Measurements from ENCODE around the gene PORCN. TPM values are rescaled to one million over a fixed set of nuclear protein-coding genes. Genes with fewer than 3 reads are reported as not detected.

PORCN gene
- total and polyA plus RNA-seq, 9 donors = 7.6 to 13.9 (median 9.9) TPM

- no peak overlapping the region for H3K27ac ChIP-seq
- H3K27me3 ChIP-seq = no peaks in the 10 kb centered on the region
- TF ChIP-seq CTCF (IDR thresholded peaks at IDR 0.05) (no peak), POLR2A (IDR thresholded peaks at IDR 0.05) (no peak), EP300 (IDR thresholded peaks at IDR 0.05) (no peak)
- H3K4me3 ChIP-seq = no peak overlapping the region
- H3K36me3 ChIP-seq = no peaks in the 10 kb centered on the region
- intact Hi-C loops (cut with DNase I) = no loop called here
- WGBS, 3 donors = 57 to 61% (median 58%) methylated on average over 7 of the region's 7 CpGs
- no peaks in the 10 kb centered on the region for H3K9me3 ChIP-seq
- DNase-seq = no peak
- H3K4me1 ChIP-seq (ENCODE audit: insufficient read depth) = no peaks in the 10 kb centered on the region
Observed at GRCh38 chrX:48482526-48482925, 26.3 kb upstream of the PORCN start.

- Histone ChIP-seq H3K4me3 (no peak overlapping the region), H3K27me3 (no peaks in the 10 kb centered on the region), H3K27ac (no peak overlapping the region), H3K36me3 (no peaks in the 10 kb centered on the region), H3K4me1 (ENCODE audit: insufficient read depth) (no peaks in the 10 kb centered on the region), H3K9me3 (no peaks in the 10 kb centered on the region)
- TF ChIP-seq POLR2A (IDR thresholded peaks at IDR 0.05) (no peak), EP300 (IDR thresholded peaks at IDR 0.05) (no peak), CTCF (IDR thresholded peaks at IDR 0.05) (no peak)
- intact Hi-C loops (cut with DNase I) = no loop called here
- no peak for DNase-seq
- 77 to 82% (median 80%) methylated on average over 10 of the region's 10 CpGs for WGBS, 3 donors
Observed at GRCh38 chrX:48487362-48487798, 21.4 kb upstream of the PORCN start.

GRCh38 chrX:48488034-48488433, 20.8 kb upstream of the PORCN start:
- WGBS, 3 donors = 69 to 73% (median 72%) methylated on average over 3 of the region's 3 CpGs

GRCh38 chrX:48489296-48489695, 19.5 kb upstream of the PORCN start:
- H3K4me1 ChIP-seq (ENCODE audit: insufficient read depth) = no peaks in the 10 kb centered on the region
- no peaks in the 10 kb centered on the region for H3K9me3 ChIP-seq
- TF ChIP-seq POLR2A (IDR thresholded peaks at IDR 0.05) (no peak), CTCF (IDR thresholded peaks at IDR 0.05) (no peak)
- H3K27ac ChIP-seq = no peak overlapping the region
- no peaks in the 10 kb centered on the region for H3K36me3 ChIP-seq
- intact Hi-C loops (cut with DNase I) = no loop called here
- no peak overlapping the region for H3K4me3 ChIP-seq
- H3K27me3 ChIP-seq = no peaks in the 10 kb centered on the region
- no peak for DNase-seq
- 79 to 86% (median 80%) methylated on average over 9 of the region's 9 CpGs for WGBS, 3 donors

More at GRCh38 chrX:48488034-48488433, 20.8 kb upstream of the PORCN start:
- no peak for DNase-seq
- H3K36me3 ChIP-seq = no peaks in the 10 kb centered on the region
- intact Hi-C loops (cut with DNase I) = no loop called here
- no peaks in the 10 kb centered on the region for H3K4me1 ChIP-seq (ENCODE audit: insufficient read depth)
- no peak overlapping the region for H3K4me3 ChIP-seq
- no peaks in the 10 kb centered on the region for H3K9me3 ChIP-seq
- no peak overlapping the region for H3K27ac ChIP-seq
- no peaks in the 10 kb centered on the region for H3K27me3 ChIP-seq
- TF ChIP-seq CTCF (IDR thresholded peaks at IDR 0.05) (no peak), POLR2A (IDR thresholded peaks at IDR 0.05) (no peak), EP300 (IDR thresholded peaks at IDR 0.05) (no peak)

All from ovary (tissue), 9 donors.